NT2/D1 (cell line): ENCODE data around the gene PTER.

Source experiments
- SUZ12 ChIP-seq: IDR thresholded peaks from 2 replicates; pipeline ENCODE4 v1.6.1; 2011; ENCODE audit not compliant: insufficient read length, insufficient read depth; ENCODE audit errors: extremely low read depth
- YY1 ChIP-seq: IDR thresholded peaks from 2 replicates; pipeline ENCODE4 v1.6.1; 2011; ENCODE audit not compliant: insufficient read length, insufficient read depth
- ZNF274 ChIP-seq: IDR thresholded peaks from 2 replicates; pipeline ENCODE4 v1.6.1; 2011; ENCODE audit warnings: mild to moderate bottlenecking, low read depth, low read length

- TF ChIP-seq YY1 (no peak), SUZ12 (no peak), ZNF274 (no peak)
These were observed 46.6 kb downstream of the PTER start for GRCh38 chr10:16483241-16483917.
